ENCODE results near the gene PAK2.
"Not testable (repeated sequence)": the region's sequence is repeated elsewhere in the genome, so short reads cannot be mapped to it uniquely, and the experiment has no call there.

The PAK2 gene

DNA sequence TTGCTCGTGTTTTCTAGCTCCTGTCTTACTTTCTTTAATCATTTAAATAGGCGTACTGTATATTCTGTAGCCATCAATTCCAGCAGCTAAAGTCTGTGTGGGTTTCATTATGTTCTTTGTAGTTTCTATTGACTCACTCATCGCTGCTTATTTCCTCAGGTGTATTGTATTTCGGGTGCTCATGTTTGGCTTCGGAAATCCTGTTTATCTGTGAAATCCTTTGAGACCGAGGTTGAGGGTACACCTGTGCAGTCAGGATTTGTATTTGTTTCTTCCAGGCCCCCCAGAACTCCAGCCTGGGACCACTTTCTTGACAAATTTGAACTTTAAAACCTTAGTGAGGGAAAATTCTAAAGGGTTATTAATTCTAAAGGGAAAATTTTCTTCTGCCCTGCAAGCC, 2.0 kb upstream of the PAK2 start:
- DNase-seq = no peak

DNA sequence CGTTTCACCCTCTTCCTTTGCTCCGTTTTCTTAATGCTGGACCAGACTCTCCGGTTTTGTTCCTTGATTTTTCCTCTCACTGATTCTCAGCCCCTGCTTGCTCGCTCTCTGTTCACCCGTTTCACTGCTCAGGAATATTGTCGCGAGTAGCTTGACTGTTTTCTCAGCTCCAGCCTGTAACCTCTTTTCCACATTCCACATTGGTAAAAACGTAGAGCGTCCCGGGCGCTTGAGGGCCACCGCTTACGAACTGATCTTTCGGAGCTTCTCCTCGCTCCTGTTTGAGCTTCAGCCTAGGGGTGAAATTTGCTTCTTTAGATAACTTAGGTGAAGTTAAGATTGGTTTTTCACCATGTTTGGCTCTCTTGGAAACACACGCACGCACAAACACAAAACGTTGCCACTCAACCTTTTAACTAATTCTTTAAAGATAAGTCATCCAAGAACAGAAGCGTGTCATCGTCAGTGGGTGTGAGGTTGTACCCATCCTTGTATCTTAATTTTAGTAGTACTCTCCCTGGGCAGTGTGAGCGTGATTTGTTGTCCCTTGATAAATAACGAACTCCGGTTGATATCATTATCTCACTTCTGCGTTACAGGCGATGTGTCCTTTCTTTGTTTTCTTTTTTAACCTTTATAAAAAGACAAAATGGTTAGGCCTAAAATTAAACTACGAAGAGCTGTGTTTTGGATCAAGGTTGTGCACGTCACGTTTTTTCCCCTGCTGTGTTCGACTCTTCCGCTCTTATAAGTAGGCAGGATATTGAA, 1.0 kb downstream of the PAK2 start:
- DNase-seq = peak; percentile 64

DNA sequence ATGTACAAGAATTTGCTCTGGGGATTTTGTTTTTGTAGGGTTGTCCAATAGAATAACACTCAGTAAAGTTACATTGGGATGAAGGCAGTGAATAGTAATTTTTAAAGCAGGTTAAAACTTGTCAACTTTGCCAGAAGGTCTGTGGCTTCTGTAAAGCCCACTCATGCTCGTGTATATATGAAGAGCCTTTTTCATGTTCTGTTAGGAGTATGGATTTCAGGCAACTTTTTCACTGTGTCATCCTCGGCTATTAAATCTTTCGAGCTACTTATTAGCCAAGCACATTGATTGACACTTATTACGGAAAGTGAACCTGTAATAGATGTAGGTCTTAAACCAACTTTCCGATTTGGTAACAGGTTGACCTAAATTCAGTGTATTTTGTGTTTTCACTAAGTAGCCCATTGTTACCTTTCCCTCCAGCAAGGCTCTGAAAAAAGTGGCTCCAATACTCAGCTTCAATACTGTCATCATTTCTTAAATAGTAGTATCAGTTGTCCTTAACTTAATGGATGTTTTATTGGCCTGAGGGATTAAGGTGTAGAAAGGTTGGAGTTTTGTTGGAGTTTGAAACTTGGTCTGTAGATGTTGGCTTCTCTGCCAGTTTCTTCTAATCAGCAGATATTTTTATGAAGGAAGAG, 1.7 kb downstream of the PAK2 start:
- DNase-seq = peak; percentile 5

DNA sequence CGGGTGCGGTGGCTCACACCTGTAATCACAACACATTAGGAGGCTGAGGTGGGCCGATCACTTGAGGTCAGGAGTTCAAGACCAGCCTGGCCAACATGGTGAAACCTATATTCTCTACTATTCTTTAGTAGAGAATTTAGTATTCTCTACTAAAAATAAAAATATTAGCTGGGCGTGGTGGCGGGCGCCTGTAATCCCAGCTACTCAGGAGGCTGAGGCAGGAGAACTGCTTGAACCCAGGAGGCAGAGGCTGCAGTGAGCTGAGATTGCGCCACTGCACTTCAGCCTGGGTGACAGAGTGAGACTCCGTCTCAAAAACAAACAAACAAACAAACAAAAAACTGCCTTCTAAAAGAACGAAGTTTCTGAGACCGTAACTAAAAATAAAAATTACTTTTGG, 3.9 kb downstream of the PAK2 start:
- DNase-seq = not testable (repeated sequence)

DNA sequence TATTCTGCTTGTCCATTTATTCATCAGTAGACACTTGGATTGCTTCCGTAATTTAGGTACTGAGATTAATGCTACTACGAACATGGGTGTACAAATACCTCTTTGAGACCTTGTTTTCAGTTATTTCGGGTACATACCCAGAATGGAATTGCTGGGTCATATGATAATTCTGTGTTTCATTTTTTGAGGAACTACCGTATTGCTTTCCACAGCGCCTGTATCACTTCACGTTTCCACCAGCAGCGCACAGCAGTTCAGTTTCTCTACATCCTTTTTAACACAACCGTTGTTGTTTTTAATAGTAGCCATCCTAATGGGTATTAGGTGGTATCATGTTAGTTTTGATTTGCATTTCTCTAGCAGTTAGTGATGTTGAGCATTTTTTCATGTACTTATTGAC, 9.5 kb downstream of the PAK2 start:
- no peak for DNase-seq

DNA sequence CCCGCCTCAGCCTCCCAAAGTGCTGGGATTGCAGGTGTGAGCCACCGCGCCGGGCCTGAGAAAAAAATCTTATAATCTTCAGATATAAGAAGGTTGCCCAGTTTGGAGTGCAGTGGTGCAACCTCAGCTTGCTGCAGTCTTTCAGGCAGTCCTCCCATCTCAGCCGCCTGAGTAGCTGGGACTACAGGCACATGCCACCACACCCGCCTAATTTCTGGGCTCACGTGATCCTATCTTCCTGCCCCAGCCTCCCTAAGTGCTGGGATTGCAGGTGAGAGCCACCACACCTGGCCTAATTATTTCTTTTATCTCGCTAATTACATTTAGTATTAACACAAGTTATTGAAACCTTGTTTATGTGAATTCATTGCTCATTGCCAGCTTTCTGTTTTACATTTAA, 13.5 kb downstream of the PAK2 start:
- DNase-seq = no peak

DNA sequence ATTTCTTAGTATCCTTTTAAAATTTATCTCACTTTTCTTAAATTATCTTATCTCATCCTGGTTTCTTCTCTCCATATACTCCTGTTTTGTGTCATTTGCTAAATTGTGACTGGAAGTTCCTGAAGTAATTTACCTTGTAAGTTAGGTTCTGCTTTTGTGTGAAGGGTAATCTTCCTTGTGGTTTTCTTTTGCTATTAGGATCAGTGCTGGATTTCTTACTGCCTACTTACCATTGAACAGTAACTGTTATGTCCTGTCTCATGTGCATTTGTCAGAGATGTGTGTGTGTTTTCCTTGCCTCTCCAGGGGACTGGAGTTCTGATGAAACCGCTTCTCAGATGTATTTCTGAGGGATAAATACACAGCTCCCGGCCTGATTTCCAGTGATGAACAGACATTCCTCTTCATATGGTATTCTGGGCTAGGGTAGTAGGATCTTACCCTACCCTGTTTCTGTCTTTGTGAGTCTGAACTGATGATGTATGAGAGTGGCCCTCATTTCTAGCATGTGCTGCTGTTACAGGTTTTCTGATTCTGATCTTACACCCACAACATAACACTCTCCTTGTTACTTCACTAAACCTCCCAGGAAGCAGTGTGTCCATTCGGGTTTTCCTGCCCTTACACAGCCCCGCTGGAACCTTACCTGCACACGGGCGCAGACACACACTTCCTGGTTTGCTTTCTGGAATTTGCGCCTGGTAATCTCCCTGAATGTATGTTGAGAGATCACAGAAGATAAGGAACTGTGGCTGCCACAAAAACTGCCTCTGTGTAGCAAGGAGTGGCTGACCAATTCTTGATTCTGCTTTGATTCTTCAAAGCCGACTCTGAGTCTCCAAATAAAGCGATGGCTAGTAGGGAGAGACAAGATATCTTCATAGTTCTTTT, 14.7 kb downstream of the PAK2 start:
- DNase-seq = no peak

DNA sequence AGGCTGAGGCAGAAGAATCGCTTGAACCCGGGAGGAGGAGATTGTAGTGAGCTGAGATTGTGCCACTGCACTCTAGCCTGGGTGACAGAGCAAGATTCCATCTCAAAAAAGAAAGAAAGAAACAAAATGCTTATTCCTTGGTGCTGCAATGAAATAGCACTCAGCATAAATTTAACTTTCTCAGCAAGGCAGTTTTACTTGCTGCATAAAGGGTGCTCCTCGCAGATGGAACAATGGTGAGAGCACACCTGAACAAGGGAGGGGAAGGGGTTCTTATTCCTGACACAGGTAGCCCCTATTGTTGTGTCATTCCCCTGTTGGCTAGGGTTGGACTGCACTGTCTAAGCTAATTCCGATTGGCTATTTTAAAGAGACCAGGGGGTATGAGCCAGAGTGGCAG, 17.1 kb downstream of the PAK2 start:
- peak; percentile 24 for DNase-seq

DNA sequence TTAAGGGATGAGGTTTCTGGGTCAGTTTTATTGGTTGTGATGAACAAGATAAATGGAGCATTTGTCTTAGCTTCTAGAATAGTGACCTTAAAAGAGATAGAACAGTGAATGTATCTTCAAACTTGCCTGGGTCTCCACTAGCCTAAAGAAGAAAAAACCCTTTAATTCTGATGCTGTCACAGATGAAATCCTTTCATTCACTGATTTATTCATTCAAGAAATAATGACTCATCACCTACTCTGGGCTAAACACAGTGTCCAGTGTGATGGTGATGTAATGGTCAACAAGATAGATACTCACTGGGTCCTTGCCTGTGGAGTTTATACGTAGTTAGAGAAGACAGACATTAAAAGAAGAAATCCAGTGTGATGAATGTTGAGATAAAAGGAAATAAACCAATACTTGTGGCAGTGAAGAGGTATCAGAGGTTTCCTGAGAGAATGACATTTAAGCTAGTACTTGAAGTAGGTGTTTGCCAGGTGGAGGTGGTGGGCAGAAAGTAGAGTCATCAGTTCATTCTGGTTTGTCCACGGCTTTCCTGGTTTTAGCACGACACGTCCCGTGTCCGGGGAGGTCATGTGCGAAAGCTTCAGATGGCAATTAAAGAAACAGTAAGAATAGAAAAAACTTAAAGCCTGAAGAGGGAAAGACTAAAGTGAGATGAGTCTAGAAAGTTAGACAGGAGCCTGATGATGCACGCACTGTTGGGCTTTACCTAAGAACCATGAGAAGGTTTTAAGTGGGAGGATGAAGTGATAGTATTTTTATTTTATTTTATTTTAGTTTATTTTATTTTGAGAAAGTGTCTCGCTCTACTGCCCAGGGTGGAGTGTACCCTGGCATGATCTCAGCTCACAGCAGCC, 18.5 kb downstream of the PAK2 start:
- DNase-seq = peak; percentile 57

DNA sequence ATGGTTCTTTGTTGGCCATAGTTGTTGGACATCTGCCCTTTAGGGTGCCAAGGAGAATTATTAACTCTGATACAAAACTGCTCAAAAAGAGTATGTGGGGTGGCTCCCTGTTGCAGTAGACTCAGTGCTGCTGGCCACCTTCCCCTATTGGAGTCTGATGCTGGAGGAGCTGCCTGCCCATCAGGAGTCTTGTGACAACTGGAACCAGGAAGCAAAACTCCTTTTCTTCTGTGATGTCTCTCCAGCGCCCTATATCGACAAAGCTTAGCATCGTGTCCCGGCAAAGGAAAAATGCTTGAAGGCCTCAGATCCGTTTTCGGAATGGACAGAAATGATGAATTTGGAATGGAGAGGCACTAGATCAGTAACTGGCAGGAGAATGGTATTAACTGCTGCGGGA, 23.5 kb downstream of the PAK2 start:
- DNase-seq = no peak

DNA sequence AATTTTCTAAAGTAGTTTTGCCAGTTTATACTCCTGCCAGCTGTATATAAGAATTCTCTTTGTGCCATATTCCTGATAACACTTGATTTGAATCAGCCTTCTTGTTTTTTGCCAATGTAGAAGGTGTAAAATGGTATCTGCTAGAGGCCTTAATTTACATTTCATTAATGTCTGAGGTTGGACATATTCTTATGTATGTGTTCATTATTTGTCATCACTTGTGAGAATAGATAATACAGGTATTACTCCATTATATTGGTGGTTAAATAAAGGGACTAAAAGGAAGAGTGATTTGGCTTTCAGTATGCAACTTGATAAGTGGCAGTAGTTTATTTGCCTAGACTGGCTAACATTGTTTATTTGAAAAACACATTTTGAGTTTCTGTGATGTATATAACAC, 25.8 kb downstream of the PAK2 start:
- no peak for DNase-seq

DNA sequence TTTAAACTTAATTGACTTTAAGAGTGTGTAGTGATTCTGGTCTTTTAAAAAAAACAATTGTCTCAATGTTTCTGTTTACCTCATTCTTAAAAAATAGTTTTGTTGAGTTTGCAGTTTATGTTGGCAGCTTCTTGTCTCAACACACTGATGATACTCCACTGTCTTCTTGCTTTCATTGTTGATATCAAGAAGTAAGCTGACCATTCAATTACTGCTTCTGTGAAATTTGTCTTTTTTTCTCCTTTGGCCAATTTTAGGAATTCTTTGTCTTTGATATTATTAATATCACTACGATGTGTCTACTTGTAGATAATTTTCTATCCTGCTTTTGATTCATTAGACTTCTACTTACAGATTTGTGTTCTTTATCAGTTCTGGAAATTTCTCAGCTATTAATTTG, 31.4 kb downstream of the PAK2 start:
- DNase-seq = no peak

DNA sequence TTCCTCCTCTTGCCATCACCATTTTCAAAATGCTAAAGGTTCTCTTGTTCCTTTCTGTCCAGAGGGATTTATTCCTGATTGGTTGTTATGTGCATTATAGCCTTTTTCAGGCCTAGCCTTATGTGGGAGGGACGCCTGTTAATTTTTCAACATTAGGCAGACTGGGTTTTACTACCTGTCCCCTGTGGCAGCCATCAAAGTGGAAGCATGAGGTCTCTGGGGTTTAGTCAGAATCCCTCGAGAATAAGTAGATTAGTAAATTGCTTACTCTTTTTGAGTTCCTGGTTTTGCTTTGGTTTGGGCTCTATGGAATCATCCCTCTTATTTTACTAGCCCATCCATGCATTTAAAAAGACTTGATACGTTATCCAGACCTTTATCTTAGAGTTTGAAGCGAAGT, 32.4 kb downstream of the PAK2 start:
- DNase-seq = no peak

DNA sequence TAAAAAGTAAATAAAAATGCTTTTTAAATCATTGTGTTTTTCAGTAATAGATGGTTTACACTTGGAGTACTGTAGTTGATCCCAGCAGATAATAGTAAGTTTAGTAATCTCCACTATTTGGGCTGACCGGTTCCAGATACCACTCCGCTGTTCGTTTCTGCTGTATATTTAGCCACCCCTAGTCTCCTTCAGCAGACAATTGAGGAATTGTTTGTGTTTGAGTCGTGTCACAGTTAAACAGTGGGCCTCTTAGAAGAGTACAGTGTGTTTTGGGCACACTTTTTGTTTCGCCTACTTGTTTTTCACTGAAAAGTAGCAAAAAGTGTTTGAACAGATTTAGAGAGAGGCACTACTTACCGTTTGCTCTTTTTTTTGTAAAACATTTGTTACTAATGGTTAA, 33.2 kb downstream of the PAK2 start:
- DNase-seq = no peak

DNA sequence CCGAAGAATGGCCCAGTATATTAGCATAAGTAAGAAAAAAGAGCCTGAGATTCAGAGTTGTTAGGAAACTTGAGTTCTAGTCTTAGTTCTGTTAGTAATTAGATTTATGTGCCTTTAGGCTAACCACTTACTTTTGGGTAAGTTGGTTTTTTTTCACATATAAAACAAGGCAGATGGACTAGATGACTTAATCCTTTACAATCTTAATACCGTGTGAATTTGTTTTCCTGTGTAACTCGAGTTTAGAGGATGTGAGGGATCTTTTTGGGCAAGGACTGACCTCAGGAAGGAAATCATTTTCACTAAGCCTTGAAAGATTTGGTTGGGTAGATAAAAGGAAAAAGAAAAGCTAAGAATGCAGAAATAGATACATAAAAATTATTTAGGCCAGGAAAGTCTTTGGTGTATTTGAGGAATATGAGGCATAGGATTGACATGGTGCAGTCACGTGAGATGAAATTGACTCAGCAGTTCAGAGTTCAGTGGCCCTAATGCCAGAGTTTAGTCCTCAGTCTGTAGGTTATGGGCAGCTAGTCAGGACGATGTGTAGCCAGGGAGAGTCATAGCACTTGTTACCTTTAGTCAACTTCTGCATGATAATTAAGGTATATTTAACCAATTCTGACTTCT, 34.6 kb downstream of the PAK2 start:
- no peak for DNase-seq

DNA sequence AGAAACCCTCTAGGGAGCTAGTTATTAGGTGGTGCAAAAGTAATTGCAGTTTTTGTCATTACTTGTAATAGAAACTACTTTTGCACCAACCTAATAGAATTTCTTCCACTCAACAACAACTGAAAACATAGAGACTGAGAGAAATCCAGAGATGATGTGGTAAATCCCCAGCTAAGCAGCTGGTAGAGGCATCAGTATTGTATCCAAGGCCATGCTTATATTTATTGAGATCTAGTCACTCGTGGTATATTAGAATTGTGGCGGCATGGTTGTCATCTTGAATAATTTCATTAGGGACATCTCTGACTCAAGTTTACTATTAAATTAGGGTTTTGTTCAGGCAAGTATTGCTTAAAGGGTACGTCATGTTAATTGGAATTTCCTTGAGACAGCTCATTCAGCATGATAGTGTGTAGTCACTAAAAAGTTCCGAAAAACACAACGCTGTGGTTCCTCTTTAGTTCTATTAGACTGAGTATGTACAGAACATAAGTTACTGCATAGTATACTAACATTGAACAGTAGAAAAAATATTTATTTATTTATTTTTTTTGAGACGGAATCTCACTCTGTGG, 35.3 kb downstream of the PAK2 start:
- no peak for DNase-seq

DNA sequence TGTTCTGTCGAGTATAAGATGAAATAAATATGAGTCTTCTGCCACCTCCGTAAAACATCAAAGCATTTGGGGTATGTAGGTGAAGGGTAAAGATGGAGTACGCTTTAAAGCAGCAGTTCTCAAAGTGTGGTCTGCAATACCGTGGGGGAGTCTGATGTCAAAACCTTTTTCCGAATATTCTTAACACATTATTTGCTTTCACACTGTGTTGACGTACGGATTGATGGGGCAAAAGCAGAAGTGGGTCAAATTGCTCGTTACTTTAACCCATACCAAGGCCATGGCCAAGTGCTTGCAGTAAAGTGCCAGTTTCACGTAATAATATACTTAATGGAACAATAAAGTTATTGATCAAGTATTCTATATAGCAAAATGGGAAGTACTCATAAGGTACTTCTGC, 36.3 kb downstream of the PAK2 start:
- DNase-seq = no peak

DNA sequence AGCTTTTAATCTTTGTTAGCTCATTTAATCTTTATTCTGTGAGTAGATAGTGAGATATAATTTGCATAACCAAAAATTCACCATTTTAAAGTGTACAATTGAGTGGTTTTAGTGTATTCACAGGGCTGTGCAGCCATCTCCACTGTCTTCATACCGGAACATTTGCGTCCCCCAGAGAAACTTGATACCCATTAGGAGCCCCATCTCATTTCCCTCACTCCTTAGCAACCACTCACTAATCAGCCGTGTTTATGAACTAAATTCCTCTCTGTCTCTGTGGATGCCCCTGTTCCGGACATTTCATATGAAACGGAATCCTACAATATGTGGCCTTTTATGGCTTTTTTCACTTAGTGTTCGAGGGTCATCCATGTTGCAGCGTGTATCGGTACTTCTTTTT, 38.2 kb downstream of the PAK2 start:
- no peak for DNase-seq

DNA sequence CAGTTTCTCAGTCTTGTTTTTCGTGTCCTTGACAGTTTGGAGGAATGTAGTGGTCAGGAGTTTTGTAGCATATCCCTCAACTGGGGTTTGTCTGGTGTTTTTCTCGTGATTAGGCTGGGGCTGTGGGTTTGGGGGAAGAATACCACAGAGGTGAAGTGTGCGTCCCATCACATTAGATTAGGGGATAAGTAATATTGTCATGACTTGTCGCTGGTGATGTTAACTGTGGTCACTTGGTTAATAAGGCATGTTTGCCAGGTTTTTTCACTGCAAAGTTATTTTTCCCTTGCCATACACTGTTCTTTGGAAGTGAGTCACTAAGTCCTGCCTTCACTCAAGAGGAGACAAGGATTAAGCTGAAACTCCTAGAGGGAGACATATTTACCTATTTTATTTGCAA, 39.1 kb downstream of the PAK2 start:
- DNase-seq = no peak

DNA sequence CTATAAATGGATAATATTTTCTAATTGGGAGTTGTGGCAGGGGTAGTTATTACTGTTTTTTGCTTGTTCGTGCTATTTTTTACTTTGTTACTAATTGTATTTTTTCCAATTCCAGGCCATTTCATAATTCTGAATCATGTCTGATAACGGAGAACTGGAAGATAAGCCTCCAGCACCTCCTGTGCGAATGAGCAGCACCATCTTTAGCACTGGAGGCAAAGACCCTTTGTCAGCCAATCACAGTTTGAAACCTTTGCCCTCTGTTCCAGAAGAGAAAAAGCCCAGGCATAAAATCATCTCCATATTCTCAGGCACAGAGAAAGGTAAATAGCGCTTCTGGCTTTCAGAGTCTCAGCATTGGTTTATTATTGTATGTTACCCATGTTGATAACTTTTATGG, 42.9 kb downstream of the PAK2 start:
- DNase-seq = no peak

DNA sequence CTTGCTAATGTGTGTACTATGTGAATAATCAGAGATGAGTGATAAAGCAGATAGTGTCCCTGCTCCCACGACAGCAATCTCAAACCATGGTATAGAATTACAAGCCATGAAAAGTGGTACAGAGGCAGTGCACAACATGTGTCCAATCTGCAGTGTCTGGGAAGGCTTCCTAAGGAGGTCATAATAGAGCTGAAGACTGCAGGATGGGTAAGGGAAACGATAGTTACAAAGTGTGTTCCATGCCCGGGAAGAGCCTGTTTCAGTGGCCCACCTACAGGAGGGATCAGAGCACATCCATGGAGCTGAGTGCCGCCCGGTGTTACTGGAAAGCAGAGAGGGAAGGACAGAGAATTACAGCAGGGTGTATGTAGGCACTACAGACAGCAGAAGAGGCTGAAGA, 48.9 kb downstream of the PAK2 start:
- no peak for DNase-seq

DNA sequence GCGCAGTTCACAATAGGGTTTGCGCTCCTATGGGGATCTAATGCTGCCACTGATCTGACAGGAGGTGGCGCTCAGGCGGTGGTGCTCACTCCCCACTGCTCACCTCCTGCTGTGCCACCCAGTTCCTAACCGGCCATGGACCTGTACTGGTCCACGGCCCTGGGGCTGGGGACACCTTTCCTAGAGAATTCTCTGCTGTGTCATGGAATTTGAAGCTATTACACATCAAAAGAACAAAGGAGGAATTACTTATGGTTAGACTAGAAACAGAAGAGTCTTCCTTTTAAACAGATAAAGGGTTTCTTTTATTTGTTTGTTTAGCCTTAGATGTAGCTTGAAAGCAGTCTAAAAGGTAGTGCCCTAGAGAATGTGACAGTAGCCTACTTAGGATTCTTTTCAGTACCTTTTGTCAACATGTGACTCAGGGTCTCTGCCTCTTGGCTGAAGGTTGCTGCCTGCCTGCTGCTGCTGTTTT, 50.3 kb downstream of the PAK2 start:
- peak; percentile 5 for DNase-seq

All from DMS53 (cell line).